NCI-H2171 treated with DMSO at 0.1 percent for 48 hours (cell line): ENCODE results near the gene AP5Z1.
"Not testable (repeated sequence)": the region's sequence is repeated elsewhere in the genome, so short reads cannot be mapped to it uniquely, and the experiment has no call there.

Experiments
- DNase-seq: peaks from one replicate; lab custom pipeline; 2025; lab: John Stamatoyannopoulos, UW

AP5Z1 gene

DNA sequence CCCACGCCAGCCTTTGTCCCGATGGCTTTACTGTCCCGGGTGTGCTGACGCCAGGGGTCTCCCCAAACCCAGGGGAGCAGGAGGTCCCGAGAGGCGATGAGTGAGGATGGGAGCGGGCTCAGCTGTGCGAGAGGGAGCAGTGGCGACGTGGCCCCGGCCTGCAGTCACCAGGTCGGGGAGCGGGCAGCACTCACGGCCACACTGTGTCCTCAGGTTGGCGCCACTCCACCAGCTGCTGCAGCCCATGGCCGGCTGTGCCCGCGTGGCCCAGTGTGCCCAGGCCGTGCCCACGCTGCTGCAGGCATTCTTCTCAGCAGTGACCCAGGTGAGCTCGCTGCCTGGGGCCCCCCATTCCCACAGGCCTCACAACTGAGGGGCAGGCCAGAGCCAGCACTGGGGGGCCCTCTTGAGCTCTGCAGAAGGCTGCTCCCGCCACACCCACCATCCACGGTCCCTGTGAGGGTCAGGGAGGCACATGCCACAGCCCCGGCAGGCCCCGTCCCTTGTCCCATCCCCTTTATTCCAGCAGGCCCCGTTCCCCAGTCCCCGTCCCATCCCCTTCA is 13.3 kb downstream of the AP5Z1 start:
- no peak for DNase-seq

DNA sequence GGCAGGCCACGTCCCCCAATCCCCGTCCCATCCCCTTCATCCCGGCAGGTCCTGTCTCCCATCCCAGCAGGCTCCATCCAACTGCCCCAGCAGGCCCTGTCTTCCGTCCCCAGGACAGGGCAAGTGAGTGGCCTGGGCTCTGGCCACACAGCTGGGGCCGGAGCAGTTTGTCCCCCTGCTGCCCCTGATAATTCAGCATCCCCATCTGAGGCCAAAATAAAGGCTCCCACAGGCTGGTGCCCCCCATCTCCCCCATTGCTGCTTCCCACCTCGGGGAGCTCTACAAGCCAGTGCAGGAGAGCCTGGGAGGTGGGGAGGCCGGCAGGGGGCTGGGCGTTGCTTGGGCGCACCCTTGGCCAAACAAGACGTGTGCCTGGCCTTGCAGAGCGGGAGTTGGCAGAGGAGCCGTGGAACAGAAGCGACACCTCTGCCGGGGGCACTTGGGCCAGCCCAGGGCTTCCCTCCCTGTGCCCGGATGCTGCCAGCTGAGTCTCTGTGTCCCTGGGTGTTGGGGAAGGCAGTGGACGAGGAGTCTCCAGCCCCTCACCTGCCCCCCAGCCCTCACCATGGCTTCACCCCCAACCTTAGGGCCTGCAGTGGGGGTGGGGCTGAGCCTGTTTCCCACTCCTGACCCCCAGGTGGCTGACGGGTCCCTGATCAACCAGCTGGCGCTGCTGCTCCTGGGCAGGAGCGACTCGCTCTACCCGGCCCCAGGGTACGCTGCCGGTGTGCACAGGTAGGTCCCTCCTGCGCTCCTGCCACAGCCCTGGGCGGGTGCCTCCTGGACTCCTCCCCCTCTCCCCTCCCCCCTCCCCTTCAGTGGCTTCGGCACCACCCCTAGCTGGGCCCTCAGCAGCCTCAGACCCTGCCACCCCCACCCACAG is 14.0 kb downstream of the AP5Z1 start:
- DNase-seq: no peak

DNA sequence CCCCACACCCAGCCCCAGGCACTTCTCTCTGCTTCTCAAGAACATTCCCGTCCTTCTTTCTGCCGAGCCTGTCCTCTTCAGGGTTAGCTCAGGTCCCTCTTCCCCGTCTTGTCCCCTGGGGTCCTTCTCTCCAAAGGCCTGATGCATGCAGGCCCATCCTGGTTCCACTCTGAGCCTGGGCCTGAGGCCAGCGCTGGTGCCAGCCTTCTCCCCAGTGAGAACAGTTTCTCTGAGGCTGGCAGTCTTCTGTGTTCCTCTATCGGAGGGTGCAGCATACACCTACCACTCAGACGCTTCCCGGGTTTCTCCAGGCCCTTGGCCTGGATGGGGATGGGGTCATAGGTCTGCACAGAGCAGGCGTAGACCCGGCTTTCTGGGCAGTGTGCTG is 14.6 kb downstream of the AP5Z1 start:
- no peak for DNase-seq

DNA sequence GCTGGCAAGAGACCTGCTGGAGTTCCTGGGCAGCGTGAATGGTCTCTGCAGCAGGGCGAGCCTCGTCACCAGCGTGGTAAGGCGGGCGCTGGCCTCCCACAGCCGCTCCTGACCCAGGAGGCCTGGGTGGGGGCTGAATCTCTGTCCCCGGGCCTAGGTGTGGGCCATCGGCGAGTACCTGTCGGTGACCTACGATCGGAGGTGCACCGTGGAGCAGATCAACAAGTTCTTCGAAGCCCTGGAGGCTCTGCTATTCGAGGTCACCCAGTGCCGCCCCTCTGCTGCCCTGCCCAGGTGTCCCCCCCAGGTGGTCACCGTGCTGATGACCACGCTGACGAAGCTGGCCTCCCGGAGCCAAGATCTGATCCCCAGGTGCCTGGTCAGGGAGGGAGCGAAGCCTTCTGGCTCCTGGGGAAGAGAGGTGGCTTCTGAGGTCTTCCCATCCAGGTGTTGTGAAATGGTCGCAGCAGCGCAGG is 15.1 kb downstream of the AP5Z1 start:
- DNase-seq: no peak

DNA sequence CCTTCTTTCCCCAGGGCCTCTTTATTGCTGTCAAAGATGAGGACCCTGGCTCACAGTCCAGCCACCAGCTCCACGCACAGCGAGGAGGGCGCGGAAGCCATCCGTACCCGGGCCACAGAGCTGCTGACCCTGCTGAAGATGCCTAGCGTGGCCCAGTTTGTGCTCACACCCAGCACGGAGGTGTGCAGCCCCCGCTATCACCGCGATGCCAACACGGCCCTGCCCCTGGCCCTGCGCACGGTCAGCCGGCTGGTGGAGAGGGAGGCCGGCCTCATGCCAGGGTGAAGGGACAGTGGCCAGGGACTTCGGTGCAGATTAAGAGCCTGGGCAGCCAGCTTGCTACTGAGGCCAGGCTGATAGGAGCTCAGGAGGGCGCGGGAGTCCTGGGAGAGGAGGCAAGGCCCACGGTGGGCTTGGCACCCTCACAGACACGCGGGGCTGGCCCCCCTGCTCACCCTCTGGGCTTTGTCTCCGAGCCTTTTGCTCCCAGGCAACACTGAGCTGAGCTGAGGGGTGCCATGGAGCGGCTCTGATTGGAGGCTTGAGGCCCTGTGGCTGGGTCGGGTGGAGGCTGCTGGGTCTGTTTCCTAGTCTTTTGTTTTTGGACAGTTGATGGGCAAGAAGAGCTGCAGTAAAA is 15.8 kb downstream of the AP5Z1 start:
- DNase-seq: no peak

DNA sequence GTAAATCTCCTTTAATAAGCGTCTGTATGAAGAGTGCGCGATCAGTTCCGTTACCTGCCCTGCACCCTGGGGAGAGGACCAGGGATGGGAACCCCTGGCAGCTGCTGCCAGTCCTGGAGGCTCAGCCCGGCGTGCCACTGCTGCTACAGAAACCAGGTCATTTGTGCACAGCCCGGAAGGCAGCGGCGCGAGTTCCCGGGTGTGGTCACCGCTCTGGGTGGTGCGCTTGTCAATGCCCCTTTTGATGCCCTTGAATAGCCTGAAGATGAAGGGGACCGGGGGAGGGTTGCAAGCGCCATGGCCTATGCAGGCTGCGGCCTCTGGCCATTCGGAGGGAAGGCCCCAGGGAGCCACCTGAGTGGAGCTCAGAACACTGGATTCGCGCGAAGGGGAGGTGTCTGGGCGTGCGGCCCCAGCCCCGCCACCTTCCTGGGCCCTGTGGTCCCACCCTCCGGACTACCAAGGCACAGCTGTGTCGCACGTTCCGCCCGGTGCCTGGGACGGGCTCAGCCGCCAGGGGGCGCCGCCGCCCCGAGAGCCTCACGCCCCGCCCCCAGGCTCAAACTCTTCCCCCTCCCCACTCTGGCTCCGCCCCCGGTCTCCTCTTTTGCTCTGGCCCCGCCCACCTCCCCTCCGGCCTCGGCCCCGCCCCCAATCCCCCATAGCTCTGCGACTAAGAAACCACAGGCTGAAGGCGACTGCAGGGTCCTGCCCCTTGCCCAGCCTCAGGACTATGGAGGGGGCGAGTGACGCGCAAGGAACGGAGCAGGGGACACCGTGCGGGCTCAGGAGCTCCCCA is 16.5 kb downstream of the AP5Z1 start:
- DNase-seq: no peak

DNA sequence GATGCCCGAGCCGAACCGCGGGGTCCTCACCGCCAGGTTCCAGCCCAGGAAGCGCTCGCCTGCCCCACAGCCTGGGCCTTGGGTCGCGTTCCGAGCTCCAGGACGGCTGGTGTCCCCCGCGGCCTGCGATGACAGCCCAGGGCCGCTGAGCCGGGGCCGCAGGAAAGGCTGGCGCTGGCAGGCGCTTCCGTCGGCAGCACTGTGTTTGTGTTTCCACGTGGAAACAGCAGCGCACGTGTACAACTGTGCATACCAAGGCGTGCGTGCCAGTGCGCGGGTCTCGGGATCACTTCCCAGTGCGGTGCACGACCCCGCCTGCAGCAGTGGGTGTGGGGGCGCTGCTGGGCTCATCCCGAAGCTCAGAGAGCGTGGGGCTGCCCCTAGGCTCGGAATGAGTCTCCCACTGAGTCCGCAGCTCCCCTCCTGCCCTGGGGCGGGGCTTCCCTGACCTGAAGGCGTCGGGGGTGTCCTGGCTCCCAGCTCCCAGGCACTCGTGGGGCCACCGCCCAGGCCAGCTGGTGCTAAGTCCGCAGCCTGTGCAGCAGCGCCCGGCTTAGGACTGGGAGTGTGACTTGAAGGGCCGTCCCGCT is 17.2 kb downstream of the AP5Z1 start:
- DNase-seq: no peak

DNA sequence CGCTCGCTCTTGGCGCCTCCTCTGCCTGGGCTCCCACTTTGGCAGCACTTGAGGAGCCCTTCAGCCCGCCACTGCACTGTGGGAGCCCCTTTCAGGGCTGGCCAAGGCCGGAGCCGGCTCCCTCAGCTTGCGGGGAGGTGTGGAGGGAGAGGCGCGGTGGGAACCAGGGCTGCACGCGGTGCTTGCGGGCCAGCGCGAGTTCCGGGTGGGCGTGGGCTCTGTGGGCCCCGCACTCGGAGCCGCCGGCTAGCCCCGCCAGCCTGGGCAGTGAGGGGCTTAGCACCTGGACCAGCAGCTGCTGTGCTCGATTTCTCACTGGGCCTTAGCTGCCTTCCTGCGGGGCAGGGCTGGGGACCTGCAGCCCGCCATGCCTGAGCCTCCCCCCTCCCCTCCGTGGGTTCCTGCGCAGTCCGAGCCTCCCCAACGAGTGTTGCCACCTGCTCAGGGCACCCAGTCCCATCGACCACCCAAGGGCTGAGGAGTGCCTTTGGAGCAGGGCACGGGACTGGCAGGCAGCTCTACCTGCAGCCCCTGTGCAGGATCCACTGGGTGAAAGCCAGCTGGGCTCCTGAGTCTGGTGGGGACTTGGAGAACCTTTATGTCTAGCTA is 18.1 kb downstream of the AP5Z1 start:
- not testable (repeated sequence) for DNase-seq

DNA sequence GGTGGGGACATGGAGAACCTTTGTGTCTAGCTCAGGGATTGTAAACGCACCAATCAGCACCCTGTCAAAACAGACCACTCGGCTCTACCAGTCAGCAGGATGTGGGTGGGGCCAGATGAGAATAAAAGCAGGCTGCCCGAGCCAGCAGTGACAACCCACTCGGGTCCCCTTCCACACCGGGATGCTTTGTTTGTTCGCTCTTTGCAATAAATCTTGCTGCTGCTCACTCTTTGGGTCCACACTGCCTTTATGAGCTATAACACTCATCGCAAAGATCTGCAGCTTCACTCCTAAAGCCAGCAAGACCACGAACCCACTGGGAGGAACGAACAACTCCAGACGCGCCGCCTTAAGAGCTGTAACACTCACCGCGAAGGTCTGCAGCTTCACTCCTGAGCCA is 18.7 kb downstream of the AP5Z1 start:
- DNase-seq: not testable (repeated sequence)

DNA sequence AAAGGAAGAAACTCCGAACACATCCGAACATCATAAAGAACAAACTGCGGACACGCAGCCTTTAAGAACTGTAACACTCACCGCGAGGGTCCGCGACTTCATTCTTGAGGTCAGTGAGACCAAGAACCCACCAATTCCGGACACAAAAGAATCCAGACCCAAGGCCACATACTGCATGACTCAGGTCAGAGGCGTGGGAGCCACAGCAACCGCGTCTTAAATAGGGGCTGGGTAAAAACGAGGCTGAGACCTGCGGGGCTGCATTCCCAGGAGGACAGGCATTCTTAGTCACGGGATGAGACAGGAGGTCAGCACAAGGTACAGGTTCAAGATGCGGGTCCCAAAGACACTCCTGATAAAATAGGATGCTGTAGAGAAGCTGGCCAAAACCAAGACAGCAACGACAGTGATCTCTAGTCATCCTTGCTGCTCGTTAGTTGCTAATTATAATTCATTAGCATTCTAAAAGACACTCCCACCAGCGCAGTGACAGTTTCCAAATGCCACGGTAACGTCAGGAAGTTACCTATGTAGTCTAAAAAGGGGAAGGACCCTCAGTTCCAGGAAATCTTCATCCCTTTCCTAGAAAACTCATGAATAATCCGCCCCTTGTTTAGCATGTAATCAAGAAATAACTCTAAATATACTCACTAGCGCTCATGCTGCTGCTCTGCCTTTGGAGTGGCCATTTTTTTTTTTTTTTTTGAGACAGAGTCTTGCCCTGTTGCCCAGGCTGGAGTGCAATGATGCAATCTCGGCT is 19.3 kb downstream of the AP5Z1 start:
- DNase-seq: no peak

DNA sequence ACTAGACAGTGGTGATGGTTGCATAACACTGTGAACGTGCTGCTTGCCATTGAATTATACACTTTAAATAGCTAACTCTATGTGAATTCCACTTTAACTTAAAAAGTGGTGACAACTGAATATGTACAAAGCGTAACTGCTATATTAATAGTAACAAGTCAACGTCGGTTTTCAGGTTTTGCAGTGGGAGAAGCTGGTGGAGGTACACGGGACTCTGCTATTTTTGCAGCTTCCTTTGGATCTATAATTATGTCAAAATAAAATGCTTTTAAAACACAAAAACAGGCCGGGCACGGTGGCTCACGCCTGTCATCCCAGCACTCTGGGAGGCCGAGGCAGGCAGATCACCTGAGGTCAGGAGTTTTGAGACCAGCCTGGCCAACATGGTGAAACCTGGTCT is 21.0 kb downstream of the AP5Z1 start:
- DNase-seq: no peak

DNA sequence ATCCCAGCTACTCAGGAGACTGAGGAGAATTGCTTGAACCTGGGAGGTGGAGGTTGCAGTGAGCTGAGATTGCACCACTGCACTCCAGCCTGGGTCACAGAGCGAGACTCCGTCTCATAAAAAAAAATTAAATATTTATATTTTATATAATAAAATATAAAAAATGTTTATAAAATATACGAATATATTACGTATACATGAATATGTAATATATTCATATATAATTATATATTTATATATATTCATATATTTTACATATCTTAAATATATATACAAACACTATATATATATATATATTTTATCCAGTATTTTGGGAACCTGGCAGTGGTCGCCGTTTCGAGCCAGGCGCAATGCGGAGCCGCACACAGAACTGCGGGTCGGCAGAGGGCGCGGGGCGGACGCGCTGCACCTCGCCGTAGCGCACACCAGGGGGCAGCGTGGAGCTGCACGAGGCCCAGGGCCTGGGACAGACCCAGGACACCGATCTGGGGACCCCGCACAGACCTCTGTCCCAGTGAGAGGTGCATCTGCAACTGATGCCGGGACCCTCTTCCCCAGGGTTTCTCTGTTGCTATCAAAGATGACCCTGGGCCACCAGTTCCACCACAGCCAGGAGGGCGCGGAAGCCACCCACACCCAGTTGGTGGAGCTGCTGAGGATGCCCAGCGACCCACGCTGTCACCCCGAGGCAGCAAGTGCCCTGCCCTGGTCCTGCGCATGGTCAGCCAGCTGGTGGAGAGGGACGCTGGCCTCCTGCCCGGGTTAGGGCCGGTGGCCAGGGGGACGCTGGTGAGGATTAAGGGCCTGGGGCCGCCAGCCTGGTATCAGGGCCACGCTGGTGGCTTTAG is 22.7 kb downstream of the AP5Z1 start:
- DNase-seq: no peak

DNA sequence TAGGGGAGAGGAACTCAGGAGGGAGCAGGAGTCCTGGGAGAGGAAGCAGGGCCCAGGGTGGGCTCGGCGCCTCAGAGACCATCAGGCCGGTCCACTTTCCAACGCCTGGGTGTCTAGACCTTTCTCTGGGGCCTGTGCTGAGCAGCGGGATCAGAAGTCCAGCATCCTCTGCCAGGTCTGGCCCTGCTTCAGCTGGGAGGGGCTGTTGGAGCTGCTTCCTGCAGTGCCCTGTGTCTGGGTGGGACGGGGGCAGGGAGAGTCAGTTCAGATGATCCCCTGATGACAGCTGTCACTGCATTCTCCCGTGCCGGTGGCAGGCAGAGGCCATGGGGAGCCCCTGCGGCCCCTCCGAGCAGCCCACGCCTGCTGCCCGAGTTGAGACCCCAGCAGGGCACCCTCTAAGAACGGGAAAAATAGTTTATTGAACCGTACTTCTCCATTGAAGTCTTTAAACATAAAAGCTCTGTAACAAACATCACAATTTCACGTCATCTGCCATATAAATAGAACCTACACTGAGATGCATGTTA is 23.3 kb downstream of the AP5Z1 start:
- DNase-seq: no peak

DNA sequence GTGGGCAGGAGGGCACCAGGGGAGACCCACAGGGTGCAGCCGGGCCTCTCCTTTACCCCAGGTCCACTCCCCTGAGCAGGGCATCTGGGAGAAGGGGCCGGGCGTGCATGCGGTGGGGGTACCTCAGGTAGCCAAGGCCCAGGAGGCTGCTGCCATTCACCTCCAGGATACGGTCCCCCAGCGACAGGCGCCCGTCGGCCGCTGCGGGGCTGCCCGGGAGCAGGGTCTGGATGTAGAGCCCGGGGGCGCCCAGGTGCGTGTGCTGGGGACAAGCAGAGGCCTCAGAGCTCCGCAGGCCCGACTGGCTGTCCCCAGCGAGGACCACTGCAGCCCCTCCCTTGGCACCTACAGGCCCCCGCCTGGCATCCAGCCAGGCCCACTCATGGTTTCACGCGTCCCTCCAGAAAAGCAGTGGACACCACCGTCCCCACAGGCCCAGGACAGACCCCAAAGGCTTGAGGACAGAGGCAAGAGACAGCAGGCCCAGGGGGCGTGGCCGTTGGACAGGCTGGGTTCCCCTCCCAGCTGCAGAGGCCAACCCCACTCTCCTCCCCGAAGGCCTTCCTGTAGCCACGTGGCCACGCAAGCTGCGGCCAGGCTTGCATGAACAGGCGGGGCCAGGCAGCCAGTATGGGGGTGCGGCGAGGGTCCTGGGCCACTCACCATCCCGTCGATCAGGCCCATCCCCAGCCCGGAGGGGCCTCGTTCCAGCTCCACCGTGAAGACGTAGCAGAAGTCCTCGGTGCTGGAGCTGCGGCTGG is 24.3 kb downstream of the AP5Z1 start:
- DNase-seq: no peak

DNA sequence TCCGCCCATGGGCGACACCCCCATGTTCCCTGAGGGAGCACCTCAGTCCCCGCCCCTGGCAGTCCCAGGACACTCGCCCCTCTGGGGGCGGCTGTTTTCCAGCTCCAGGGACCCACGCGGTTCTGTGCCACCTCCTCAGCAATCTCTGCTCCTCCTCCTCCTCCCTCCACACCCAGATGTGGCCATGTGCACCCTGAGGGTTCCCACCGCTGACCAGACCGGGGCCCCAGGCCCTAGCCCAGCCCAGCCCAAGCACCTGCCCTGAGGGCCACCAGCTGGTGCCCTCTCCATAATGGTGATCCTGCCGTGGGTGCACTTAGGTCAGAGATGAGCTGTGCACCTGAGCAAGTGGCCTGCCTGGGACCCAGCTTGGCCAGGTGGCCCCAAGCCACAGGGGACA is 25.1 kb downstream of the AP5Z1 start:
- no peak for DNase-seq

DNA sequence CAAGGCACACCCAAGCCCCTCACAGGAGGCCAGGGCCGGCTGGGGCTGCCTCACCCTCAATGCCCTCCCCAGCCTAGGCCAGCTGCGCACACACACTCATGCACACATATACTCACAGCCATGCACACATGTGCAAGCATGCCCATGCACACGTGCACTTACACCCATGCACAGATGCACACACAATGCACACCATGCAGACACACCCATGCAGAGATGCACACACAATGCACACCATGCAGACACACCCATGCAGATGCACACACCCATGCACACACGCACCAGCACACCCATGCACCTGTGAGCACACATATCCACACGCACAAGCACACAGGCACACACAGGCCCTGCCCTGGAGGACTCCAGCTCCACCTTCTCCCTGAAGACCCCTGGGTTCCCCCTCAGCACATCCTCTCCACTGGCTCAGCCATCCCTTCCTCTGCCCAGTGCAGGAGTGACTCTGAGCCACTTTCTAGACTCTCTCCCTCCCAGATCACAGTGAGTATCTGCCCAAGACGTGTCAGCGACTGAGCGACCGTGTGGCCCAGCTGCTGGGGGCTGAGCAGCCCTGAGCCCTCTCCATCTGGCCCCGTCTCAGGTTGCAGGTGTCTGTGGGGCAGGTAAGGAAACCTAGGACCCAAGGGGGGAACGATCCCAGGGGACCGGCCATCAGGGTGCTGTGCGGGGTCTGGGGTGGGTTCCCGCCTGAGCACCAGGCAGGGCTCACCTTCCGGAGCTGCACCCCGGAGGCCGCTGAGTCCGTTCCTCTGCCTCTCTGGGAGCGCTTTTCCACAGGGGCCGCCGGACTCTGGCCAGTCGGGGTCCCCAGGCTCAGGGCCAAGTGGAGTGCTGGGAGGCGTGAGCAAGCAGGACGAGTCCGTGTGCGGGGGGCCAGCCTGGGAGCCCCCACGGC is 25.8 kb downstream of the AP5Z1 start:
- DNase-seq: peak; percentile 92

DNA sequence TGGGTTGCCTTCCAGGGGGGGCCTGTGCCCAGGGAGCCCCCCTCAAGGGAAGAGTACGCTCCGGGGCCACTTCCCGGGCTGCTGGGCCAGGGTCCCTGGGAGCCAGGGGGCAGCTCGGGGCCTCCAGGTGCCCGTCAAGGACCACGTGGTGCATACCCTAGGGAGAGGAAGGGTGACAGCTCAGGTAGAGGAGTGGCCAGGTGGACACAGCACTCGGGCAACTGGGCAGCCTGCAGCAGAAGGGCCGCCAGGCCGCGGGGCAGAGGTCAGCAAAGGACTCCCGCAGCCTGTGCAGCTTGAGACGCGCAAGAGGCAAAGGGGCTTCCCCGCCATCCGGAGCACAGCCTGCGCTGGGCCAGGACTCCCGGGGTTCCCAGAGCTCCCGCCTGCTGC is 26.4 kb downstream of the AP5Z1 start:
- DNase-seq: peak; percentile 43

DNA sequence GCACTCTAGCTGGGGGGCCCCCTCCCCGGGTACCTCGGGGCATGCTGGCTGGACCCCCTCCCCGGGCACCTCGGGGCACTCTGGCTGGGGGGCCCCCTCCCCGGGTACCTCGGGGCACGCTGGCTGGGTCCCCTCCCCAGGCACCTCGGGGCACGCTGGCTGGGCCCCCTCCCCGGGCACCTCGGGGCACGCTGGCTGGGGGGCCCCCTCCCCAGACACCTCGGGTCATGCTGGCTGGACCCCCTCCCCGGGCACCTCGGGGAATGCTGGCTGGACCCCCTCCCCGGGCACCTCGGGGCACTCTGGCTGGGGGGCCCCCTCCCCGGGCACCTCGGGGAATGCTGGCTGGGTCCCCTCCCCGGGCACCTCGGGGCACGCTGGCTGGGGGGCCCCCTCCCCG is 27.2 kb downstream of the AP5Z1 start:
- not testable (repeated sequence) for DNase-seq
